ENCODE data around the gene SCAMP2.

SCAMP2 gene

DNA sequence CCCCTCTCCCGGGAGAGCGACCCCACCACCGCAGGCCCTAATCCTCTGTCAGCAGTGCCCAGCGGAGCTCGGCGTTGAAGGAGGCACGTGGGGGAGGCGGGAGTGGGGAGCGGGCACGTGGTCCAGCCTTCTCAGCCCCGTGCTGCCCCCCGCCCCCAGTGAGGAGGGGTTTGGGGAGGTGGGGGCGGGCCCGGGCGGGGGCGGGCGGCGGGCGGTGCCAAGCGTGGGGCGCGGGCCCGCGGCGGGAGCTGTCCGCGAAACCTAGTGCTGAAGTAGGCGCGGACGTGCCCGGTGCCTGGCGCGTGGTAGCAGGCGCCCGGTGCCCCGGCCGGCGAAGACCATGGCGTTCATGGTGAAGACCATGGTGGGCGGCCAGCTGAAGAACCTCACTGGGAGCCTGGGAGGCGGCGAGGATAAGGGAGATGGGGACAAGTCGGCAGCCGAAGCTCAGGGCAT lies 46.8 kb downstream of the SCAMP2 start, which contains the start of gene CPLX3:
Gene CPLX3 (plus strand): TSS at position 264 of the 456 bp plus-strand sequence. CDS start 77 bp downstream, at position 341.
- TF ChIP-seq MAX (IDR thresholded peaks at IDR 0.05; ENCODE audit: low read depth, low read length): 0 out of 2 replicates have a peak, but pooled peaks have one; percentile 12
- TF ChIP-seq CTCF (IDR thresholded peaks at IDR 0.05; ENCODE audit: low read depth, low read length): no peak
- no peak within 1 kb of the TSS for H3K4me3 ChIP-seq (ENCODE audit: low read depth, low read length)
- peak; percentile 49 for DNase-seq (ENCODE audit: low read depth)

DNA sequence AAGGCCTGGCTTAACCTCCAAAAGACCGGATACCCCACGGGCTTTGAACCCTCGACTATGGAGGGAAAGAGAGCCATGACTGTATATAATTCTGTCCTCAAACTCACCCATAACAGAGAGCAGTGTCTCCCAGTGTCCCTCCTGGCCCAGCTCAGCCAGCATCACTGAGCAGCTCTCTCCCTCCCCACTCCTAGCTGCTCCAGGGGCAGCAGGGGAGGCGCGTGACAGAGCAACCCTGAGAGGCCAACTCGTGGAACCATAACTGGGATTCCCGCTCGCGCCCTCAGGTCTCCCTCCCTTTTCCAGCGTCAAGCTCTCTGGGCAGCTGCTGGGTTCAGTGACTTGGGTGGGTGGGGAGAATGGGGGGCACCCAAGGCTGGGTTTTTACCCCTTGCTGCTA lies 47.3 kb downstream of the SCAMP2 start:
- TF ChIP-seq CTCF (IDR thresholded peaks at IDR 0.05; ENCODE audit: low read depth, low read length): no peak
- TF ChIP-seq POLR2A (IDR thresholded peaks at IDR 0.05; ENCODE audit: extremely low read depth, insufficient read length): no peak
- TF ChIP-seq MAX (IDR thresholded peaks at IDR 0.05; ENCODE audit: low read depth, low read length): no peak
- no peak for TF ChIP-seq MYC (IDR thresholded peaks at IDR 0.05; ENCODE audit: low read depth, low read length)
- no peak overlapping the region for H3K4me3 ChIP-seq (ENCODE audit: low read depth, low read length)
- no peak for DNase-seq (ENCODE audit: low read depth)

- H3K4me3 ChIP-seq (ENCODE audit: low read depth, low read length): no peak overlapping the region
- no peak for DNase-seq (ENCODE audit: low read depth)
- TF ChIP-seq MAX (IDR thresholded peaks at IDR 0.05; ENCODE audit: low read depth, low read length): no peak
Measured at GRCh38 chr15:74824976-74825375, 48.2 kb downstream of the SCAMP2 start.

DNA sequence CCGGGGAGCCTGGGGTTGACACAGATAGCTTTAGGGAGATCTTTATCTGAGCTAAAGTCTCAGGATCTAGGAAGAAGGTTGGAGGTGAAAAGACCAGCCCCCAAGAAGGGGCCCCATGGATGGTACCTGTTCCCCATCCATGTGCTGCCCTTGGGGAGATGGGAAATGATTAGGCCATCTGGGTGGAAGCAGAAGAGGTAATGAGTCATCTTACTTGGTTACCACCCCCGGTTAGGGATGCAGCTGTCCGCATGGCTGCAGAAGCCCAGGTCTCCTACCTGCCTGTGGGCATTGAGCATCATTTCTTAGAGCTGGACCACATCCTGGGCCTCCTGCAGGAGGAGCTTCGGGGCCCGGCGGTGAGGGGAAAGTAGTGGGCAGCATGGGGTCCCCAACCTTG lies 49.8 kb downstream of the SCAMP2 start:
- DNase-seq (ENCODE audit: low read depth): no peak
- H3K4me3 ChIP-seq (ENCODE audit: low read depth, low read length): no peak overlapping the region
- TF ChIP-seq POLR2A (IDR thresholded peaks at IDR 0.05; ENCODE audit: extremely low read depth, insufficient read length) (no peak), MAX (IDR thresholded peaks at IDR 0.05; ENCODE audit: low read depth, low read length) (no peak), CTCF (IDR thresholded peaks at IDR 0.05; ENCODE audit: low read depth, low read length) (no peak), MYC (IDR thresholded peaks at IDR 0.05; ENCODE audit: low read depth, low read length) (no peak)

- TF ChIP-seq POLR2A (IDR thresholded peaks at IDR 0.05; ENCODE audit: extremely low read depth, insufficient read length) (no peak), MAX (IDR thresholded peaks at IDR 0.05; ENCODE audit: low read depth, low read length) (no peak), CTCF (IDR thresholded peaks at IDR 0.05; ENCODE audit: low read depth, low read length) (no peak), MYC (IDR thresholded peaks at IDR 0.05; ENCODE audit: low read depth, low read length) (no peak)
- H3K4me3 ChIP-seq (ENCODE audit: low read depth, low read length): no peak overlapping the region
- no peak for DNase-seq (ENCODE audit: low read depth)
Measured at GRCh38 chr15:74822233-74822632, 50.9 kb downstream of the SCAMP2 start.

DNA sequence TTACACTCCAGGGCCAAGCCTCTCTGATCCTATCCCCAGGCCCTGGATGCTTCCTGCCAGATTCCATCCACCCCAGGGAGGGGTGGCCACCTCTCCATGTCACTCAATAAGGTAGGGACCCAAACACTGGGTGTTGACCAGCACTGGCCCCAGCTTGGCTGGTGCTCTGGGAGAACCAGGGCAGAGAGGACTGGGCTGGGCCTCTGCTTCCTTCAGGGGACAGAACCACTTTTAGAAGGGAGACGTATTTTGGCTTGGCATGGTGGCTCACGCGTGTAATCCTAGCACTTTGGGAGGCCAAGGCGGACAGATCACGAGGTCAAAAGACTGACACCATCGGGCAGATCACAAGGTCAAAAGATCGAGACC lies 51.4 kb downstream of the SCAMP2 start:
- TF ChIP-seq MYC (IDR thresholded peaks at IDR 0.05; ENCODE audit: low read depth, low read length) (no peak), POLR2A (IDR thresholded peaks at IDR 0.05; ENCODE audit: extremely low read depth, insufficient read length) (no peak), MAX (IDR thresholded peaks at IDR 0.05; ENCODE audit: low read depth, low read length) (no peak), CTCF (IDR thresholded peaks at IDR 0.05; ENCODE audit: low read depth, low read length) (no peak)
- DNase-seq (ENCODE audit: low read depth): no peak
- no peak overlapping the region for H3K4me3 ChIP-seq (ENCODE audit: low read depth, low read length)
